Tibial artery (tissue), 4 donors: ENCODE data around the gene LCP1.

Source experiments
- DNase-seq, 2 donors: peaks; one replicate each; pipeline ENCODE4 v3.0.0-alpha.2; 2019
- H3K27ac ChIP-seq, 2 donors: fragments of 200-600 bp; sonication (generic) in 1 of 2; 1 replicate in 1 of 2; 2 replicates in 1 of 2; pipeline ENCODE4 v1.5.1; 2018 to 2019; ENCODE audit warnings: mild to moderate bottlenecking in 1 of 2
- H3K27me3 ChIP-seq, 2 donors: fragments of 200-600 bp; sonication (generic) in 1 of 2; one replicate each; pipeline versions ENCODE4 v1.5.1 to v1.6.0; 2016 to 2019
- H3K36me3 ChIP-seq, 3 donors: fragments of 200-600 bp; sonication (generic) in 2 of 3; one replicate each; pipeline ENCODE4 v1.5.1; 2016 to 2019; ENCODE audit warnings: mild to moderate bottlenecking in 2 of 3
- H3K4me1 ChIP-seq, 4 donors: fragments of 200-600 bp; sonication (generic) in 2 of 4; 1 replicate in 3 of 4; 2 replicates in 1 of 4; pipeline ENCODE4 v1.5.1; 2016 to 2019
- H3K4me3 ChIP-seq, 2 donors: fragments of 200-600 bp; sonication (generic) in 1 of 2; 1 replicate in 1 of 2; 2 replicates in 1 of 2; pipeline ENCODE4 v1.5.1; 2018 to 2019; ENCODE audit warnings: mild to moderate bottlenecking in 2 of 2
- H3K9me3 ChIP-seq, 3 donors: fragments of 200-600 bp; sonication (generic) in 1 of 3; one replicate each; pipeline ENCODE4 v1.5.1; 2016 to 2019
- CTCF ChIP-seq, 2 experiments: fragments of 200-600 bp in 1 of 2; fragments of 450-650 bp in 1 of 2; IDR thresholded peaks; one replicate each; pipeline ENCODE4 v1.5.1; 2017 to 2019; ENCODE audit warnings: antibody characterized with exemption in 2 of 2, mild to moderate bottlenecking in 1 of 2, moderate library complexity in 1 of 2
- intact Hi-C: fragments of 100-400 bp; cut with DNase I; formaldehyde crosslinking; loops from one replicate; pipeline ENCODE4 v1.15.0; 2023; ENCODE audit warnings: low total_unique reads

The LCP1 gene

DNA sequence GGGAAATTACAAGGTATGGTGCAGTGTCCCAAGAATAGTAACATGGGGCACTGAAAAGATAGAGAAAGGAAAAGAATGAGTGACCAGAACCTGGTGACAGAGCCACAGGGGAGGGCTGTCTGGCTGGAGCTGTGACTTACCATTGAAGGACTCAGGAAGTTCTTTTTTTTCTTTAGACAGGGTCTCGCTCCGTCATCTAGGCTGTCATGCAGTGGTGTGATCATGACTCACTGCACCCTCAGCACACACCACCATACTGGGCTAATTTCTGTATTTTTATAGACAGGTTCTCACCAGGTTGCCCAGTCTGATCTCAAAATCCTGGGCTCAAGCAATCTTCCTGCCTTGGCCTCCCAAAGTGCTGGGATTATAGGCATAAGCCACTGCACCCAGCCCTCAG lies 68.4 kb downstream of the LCP1 start:
- Histone ChIP-seq H3K36me3 (no peaks in the 10 kb centered on the region), H3K4me1 (no peaks in the 10 kb centered on the region), H3K27ac (no peak overlapping the region), H3K4me3 (no peak overlapping the region), H3K27me3 (no peaks in the 10 kb centered on the region), H3K9me3 (no peaks in the 10 kb centered on the region)
- intact Hi-C loops, result no loop called here
- no peak for TF ChIP-seq CTCF (IDR thresholded peaks at IDR 0.05)
- no peak for DNase-seq

GRCh38 chr13:46111151-46111550 lies 70.8 kb downstream of the LCP1 start:
- Histone ChIP-seq H3K4me1 (no peaks in the 10 kb centered on the region), H3K36me3 (no peaks in the 10 kb centered on the region), H3K27me3 (no peaks in the 10 kb centered on the region), H3K4me3 (no peak overlapping the region), H3K27ac (no peak overlapping the region), H3K9me3 (no peaks in the 10 kb centered on the region)
- no peak for DNase-seq
- intact Hi-C loops, result no loop called here
- no peak for TF ChIP-seq CTCF (IDR thresholded peaks at IDR 0.05)

GRCh38 chr13:46109451-46109850 lies 72.5 kb downstream of the LCP1 start:
- no peak for DNase-seq
- no peaks in the 10 kb centered on the region for H3K4me1 ChIP-seq
- no peak for TF ChIP-seq CTCF (IDR thresholded peaks at IDR 0.05)
- H3K27ac ChIP-seq, result no peak overlapping the region
- H3K9me3 ChIP-seq, result no peaks in the 10 kb centered on the region
- no peak overlapping the region for H3K4me3 ChIP-seq
- no peaks in the 10 kb centered on the region for H3K36me3 ChIP-seq
- intact Hi-C loops, result no loop called here
- H3K27me3 ChIP-seq, result no peaks in the 10 kb centered on the region

DNA sequence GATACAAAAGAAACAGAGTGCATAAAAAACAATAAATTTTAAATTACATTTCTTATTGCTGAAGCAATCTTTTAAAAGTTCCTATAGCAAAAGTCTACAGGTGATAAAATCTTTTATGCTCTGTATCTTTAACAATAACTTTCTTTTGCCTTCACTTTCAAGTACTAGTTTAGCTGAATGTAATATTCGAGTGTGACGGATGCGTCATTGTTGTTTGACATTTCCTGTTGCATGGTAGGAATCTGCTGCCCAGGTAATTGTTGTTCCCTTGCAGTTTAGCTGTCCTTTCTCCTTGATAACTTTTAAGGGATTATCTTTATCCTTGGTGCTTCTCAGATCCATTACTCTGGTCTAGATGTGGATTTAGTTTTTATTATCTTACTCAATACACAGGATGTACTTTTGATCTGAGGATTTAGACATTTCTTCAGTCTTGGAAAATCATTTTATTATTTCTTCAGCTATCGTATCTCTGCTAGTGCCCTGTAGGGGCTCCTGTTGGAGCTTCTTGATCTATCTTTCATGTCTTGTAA lies 75.1 kb downstream of the LCP1 start:
- Histone ChIP-seq H3K27ac (no peak overlapping the region), H3K4me3 (no peak overlapping the region), H3K27me3 (no peaks in the 10 kb centered on the region), H3K36me3 (no peaks in the 10 kb centered on the region), H3K9me3 (no peaks in the 10 kb centered on the region), H3K4me1 (peaks cover 0 to 4% (median 0%) of the 10 kb centered on the region in 4 donors)
- TF ChIP-seq CTCF (IDR thresholded peaks at IDR 0.05), result no peak
- DNase-seq, result no peak
- intact Hi-C loops, result no loop called here

- Histone ChIP-seq H3K27ac (no peak within 1 kb of the TSS), H3K4me1 (peaks cover 0 to 18% (median 0%) of the 10 kb centered on the region in 4 donors), H3K27me3 (no peaks in the 10 kb centered on the region), H3K4me3 (no peak within 1 kb of the TSS), H3K36me3 (no peaks in the 10 kb centered on the region), H3K9me3 (no peaks in the 10 kb centered on the region)
- DNase-seq, result no peak
- intact Hi-C loops, result no loop called here
- TF ChIP-seq CTCF (IDR thresholded peaks at IDR 0.05), result no peak
Measured at GRCh38 chr13:46104868-46105267, 77.1 kb downstream of the LCP1 start, which contains the start of gene CPB2. TSS of gene CPB2 (minus strand) at chr13:46105033. CDS start at chr13:46105009, 24 bp downstream.

DNA sequence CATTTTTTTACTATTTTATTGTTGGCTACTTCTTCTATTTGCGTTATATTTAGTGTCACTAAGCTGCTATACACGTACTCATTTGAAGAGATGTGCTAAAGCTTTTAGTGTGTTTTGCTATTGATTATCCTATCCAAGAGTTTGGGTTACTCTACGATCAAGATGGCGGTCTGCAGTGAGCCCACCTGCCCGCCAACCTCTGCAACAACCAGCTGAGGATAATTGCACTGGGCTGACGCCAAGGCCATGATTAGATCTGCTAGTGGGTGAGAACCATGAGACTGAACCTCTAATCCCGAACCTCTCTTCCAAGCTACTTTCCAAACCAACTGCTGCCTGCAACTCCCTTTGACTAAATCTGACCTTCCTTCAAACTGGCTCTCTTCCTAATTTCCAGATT lies 78.9 kb downstream of the LCP1 start:
- no peaks in the 10 kb centered on the region for H3K27me3 ChIP-seq
- intact Hi-C loops, result no loop called here
- H3K4me3 ChIP-seq, result no peak overlapping the region
- no peak for TF ChIP-seq CTCF (IDR thresholded peaks at IDR 0.05)
- no peak overlapping the region for H3K27ac ChIP-seq
- DNase-seq, result no peak
- H3K36me3 ChIP-seq, result no peaks in the 10 kb centered on the region
- peaks cover 0 to 21% (median 0%) of the 10 kb centered on the region in 4 donors for H3K4me1 ChIP-seq
- H3K9me3 ChIP-seq, result no peaks in the 10 kb centered on the region
